A549 (cell line): ENCODE data around the gene HOXC12. TPM values are rescaled to one million over a fixed set of nuclear protein-coding genes. Genes with fewer than 3 reads are reported as not detected.

Experiments
- ATAC-seq, 2 experiments: fragments of 200-7000 bp in 1 of 2; fragments of >200 bp in 1 of 2; cut with Nextera tagmentation in 1 of 2; cut with Tn5 transposase in 1 of 2; 3 replicates each; pipeline versions ENCODE4 v1.8.0 to v1.9.1; 2018 to 2020; ENCODE audit warnings: mild to moderate bottlenecking in 1 of 2, moderate library complexity in 1 of 2
- CTCF ChIA-PET: fragments of 300-600 bp; sonication (Branson Sonifier 250); formaldehyde crosslinking; extraction: SDS; loops from one replicate; lab custom pipeline; 2021; ENCODE audit warnings: antibody characterized with exemption, inconsistent platforms; lab: Yijun Ruan, JAX
- POLR2A ChIA-PET: fragments of 350-600 bp; formaldehyde crosslinking; extraction: SDS; loops from one replicate; lab custom pipeline; 2021; ENCODE audit warnings: antibody characterized with exemption, inconsistent platforms; lab: Yijun Ruan, JAX
- DNase-seq, 2 experiments: peaks; one replicate each; pipeline versions ENCODE4 v3.0.0 to v3.0.0-alpha.2; 2011 to 2016; ENCODE audit warnings: low read depth in 1 of 2, low spot score in 1 of 2
- FAIRE-seq: peaks from 2 replicates; lab custom pipeline; 2011; peaks lifted over from hg19 to GRCh38; lab: Jason Lieb, UNC
- H3K27ac ChIP-seq, 2 experiments: fragments of >200 bp; sonication (Bioruptor Twin); formaldehyde crosslinking; 3 replicates each; pipeline ENCODE4 v1.5.1; 2016 to 2017
- H3K4me1 ChIP-seq: fragments of >200 bp; sonication (Bioruptor Twin); formaldehyde crosslinking; 3 replicates; pipeline ENCODE4 v1.6.1; 2016
- H3K4me2 ChIP-seq: fragments of >200 bp; sonication (Bioruptor Twin); formaldehyde crosslinking; 3 replicates; pipeline ENCODE4 v1.6.1; 2016
- H3K4me3 ChIP-seq: fragments of >200 bp; sonication (Bioruptor Twin); formaldehyde crosslinking; 3 replicates; pipeline ENCODE4 v1.5.1; 2016
- H3K9me3 ChIP-seq: fragments of >200 bp; sonication (Bioruptor Twin); formaldehyde crosslinking; 3 replicates; pipeline ENCODE4 v1.6.1; 2016
- CBX2 ChIP-seq: fragments of 200-600 bp; sonication (generic); IDR thresholded peaks from 2 replicates; pipeline ENCODE4 v1.6.1; 2016; ENCODE audit warnings: low read depth, mild to moderate bottlenecking, borderline replicate concordance
- CBX8 ChIP-seq: fragments of 200-600 bp; sonication (generic); IDR thresholded peaks from 2 replicates; pipeline ENCODE4 v1.6.1; 2016
- EHMT2 ChIP-seq: fragments of 200-600 bp; sonication (generic); IDR thresholded peaks from 2 replicates; pipeline ENCODE4 v1.6.1; 2016; ENCODE audit warnings: antibody characterized with exemption, low read depth, mild to moderate bottlenecking, moderate library complexity
- EP300 ChIP-seq, 2 experiments: fragments of >200 bp; sonication (Bioruptor Twin); formaldehyde crosslinking; IDR thresholded peaks; 2 replicates in 1 of 2; 3 replicates in 1 of 2; pipeline ENCODE4 v1.6.1; 2016 to 2017
- ESRRA ChIP-seq: fragments of 150-350 bp; IDR thresholded peaks from 2 replicates; pipeline ENCODE4 v1.6.1; 2014; ENCODE audit warnings: mild to moderate bottlenecking, low read length, borderline replicate concordance
- FOSB ChIP-seq: fragments of 250-450 bp; sonication (Bioruptor Pico); IDR thresholded peaks from 2 replicates; pipeline ENCODE4 v1.5.0; 2020; ENCODE audit warnings: mild to moderate bottlenecking, moderate library complexity
- HOXB13 ChIP-seq: fragments of 250-450 bp; sonication (Bioruptor Pico); IDR thresholded peaks from 2 replicates; pipeline ENCODE4 v1.5.0; 2020; ENCODE audit warnings: low read depth, mild to moderate bottlenecking, moderate library complexity
- JUN ChIP-seq, 2 experiments: fragments of >200 bp; sonication (Bioruptor Twin); formaldehyde crosslinking; IDR thresholded peaks; 2 replicates in 1 of 2; 3 replicates in 1 of 2; pipeline ENCODE4 v1.6.1; 2016 to 2017
- RARB ChIP-seq: fragments of 250-450 bp; sonication (Bioruptor Pico); IDR thresholded peaks from 2 replicates; pipeline ENCODE4 v1.8.0; 2021; ENCODE audit warnings: mild to moderate bottlenecking, moderate library complexity
- RFX5 ChIP-seq: fragments of 450-650 bp; IDR thresholded peaks from 2 replicates; pipeline ENCODE4 v1.7.1; 2014; ENCODE audit warnings: antibody characterized with exemption, mild to moderate bottlenecking, moderate library complexity
- RNF2 ChIP-seq: fragments of 200-600 bp; sonication (generic); IDR thresholded peaks from 2 replicates; pipeline ENCODE4 v1.6.1; 2016; ENCODE audit warnings: low read depth, mild to moderate bottlenecking, antibody characterized with exemption, moderate library complexity, borderline replicate concordance
- TFCP2L1 ChIP-seq: fragments of 250-450 bp; sonication (Bioruptor Pico); IDR thresholded peaks from 2 replicates; pipeline ENCODE4 v1.5.0; 2021; ENCODE audit warnings: mild to moderate bottlenecking
- TP53 ChIP-seq: fragments of 250-450 bp; sonication (Bioruptor Pico); IDR thresholded peaks from 2 replicates; pipeline ENCODE4 v1.5.0; 2021; ENCODE audit warnings: mild to moderate bottlenecking, moderate library complexity
- ZSCAN20 ChIP-seq: fragments of 250-450 bp; sonication (Bioruptor Pico); IDR thresholded peaks from 2 replicates; pipeline ENCODE4 v1.8.0; 2022; ENCODE audit warnings: mild to moderate bottlenecking, moderate library complexity
- WGBS: methylation state at CpG from one replicate; pipeline ENCODE4 v1.1.6; 2017; ENCODE audit errors: missing lambda C conversion rate; 5-methylcytosine and 5-hydroxymethylcytosine counted together
- polyA plus RNA-seq, 4 experiments: library from polyadenylated mRNA; depleted of rRNA in 3 of 4; stranded (reverse); fragments of >200 nt; fragmentation: RNase III in 1 of 4; extraction: RNeasy Plus Mini Kit Qiagen cat#74134 plus additional on column Dnase treatment in 1 of 4; gene quantifications; 2 replicates in 3 of 4; 3 replicates in 1 of 4; pipeline ENCODE4 v1.2.3, GENCODE V29; 2011 to 2017
- TF ChIP-seq, protein P1 (sequence below): IDR thresholded peaks from 2 replicates; pipeline ENCODE4 v1.6.1; 2012
- TF ChIP-seq, protein P2 (sequence below): fragments of 250-450 bp; sonication (Bioruptor Pico); IDR thresholded peaks from 2 replicates; pipeline ENCODE4 v1.5.0; 2021; ENCODE audit warnings: mild to moderate bottlenecking, moderate library complexity, borderline replicate concordance
- TF ChIP-seq, protein P3 (sequence below): fragments of >200 bp; sonication (Bioruptor Twin); formaldehyde crosslinking; IDR thresholded peaks from 3 replicates; pipeline ENCODE4 v1.6.1; 2016
- TF ChIP-seq, protein P4 (sequence below): fragments of 150-350 bp; IDR thresholded peaks from 2 replicates; pipeline ENCODE4 v1.6.1; 2014; ENCODE audit warnings: low read depth, mild to moderate bottlenecking, low read length
- TF ChIP-seq, protein P5 (sequence below): fragments of 200-600 bp; sonication (generic); IDR thresholded peaks from 2 replicates; pipeline ENCODE4 v1.6.1; 2016; ENCODE audit warnings: antibody characterized with exemption, mild to moderate bottlenecking, moderate library complexity
- TF ChIP-seq, protein P6 (sequence below): IDR thresholded peaks from 2 replicates; pipeline ENCODE4 v1.6.1; 2012

The HOXC12 gene
- polyA plus RNA-seq, 2 of the 4 experiments (the other 2 are of a cell fraction) = not detected

DNA sequence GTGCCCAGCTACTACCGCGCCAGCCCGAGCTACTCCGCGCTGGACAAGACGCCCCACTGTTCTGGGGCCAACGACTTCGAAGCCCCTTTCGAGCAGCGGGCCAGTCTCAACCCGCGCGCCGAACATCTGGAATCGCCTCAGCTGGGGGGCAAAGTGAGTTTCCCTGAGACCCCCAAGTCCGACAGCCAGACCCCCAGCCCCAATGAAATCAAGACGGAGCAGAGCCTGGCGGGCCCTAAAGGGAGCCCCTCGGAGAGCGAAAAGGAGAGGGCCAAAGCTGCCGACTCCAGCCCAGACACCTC lies 30.9 kb downstream of the HOXC12 start:
- ChIA-PET POLR2A (interaction anchor here (0.6 kb wide), 1 partner anchor 269 kb away, joined by 3 read pairs; no protein-coding TSS in a partner anchor), CTCF (interaction anchor here (0.8 to 5.8 kb wide), 28 partner anchors 8 to 375 kb away, joined by 3 to 171 read pairs (median 8); partner anchors contain the start of genes HOTAIR, HOXC4, HOXC5 and HOXC8)
- TF ChIP-seq, protein P1, sequence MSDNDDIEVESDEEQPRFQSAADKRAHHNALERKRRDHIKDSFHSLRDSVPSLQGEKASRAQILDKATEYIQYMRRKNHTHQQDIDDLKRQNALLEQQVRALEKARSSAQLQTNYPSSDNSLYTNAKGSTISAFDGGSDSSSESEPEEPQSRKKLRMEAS = no peak
- TF ChIP-seq RNF2 (no peak), EP300 (IDR thresholded peaks at IDR 0.05) (no peak), RFX5 (no peak), EHMT2 (no peak), CBX8 (no peak), ESRRA (no peak), HOXB13 (CRISPR knock-in tag) (no peak), FOSB (no peak), TFCP2L1 (no peak), JUN (IDR thresholded peaks at IDR 0.05) (no peak), ZSCAN20 (CRISPR knock-in tag) (no peak), TP53 (CRISPR knock-in tag) (no peak), CBX2 (no peak), RARB (CRISPR knock-in tag) (no peak)
- TF ChIP-seq, protein P2, sequence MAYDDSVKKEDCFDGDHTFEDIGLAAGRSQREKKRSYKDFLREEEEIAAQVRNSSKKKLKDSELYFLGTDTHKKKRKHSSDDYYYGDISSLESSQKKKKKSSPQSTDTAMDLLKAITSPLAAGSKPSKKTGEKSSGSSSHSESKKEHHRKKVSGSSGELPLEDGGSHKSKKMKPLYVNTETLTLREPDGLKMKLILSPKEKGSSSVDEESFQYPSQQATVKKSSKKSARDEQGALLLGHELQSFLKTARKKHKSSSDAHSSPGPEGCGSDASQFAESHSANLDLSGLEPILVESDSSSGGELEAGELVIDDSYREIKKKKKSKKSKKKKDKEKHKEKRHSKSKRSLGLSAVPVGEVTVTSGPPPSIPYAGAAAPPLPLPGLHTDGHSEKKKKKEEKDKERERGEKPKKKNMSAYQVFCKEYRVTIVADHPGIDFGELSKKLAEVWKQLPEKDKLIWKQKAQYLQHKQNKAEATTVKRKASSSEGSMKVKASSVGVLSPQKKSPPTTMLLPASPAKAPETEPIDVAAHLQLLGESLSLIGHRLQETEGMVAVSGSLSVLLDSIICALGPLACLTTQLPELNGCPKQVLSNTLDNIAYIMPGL = no peak
- TF ChIP-seq, protein P3, sequence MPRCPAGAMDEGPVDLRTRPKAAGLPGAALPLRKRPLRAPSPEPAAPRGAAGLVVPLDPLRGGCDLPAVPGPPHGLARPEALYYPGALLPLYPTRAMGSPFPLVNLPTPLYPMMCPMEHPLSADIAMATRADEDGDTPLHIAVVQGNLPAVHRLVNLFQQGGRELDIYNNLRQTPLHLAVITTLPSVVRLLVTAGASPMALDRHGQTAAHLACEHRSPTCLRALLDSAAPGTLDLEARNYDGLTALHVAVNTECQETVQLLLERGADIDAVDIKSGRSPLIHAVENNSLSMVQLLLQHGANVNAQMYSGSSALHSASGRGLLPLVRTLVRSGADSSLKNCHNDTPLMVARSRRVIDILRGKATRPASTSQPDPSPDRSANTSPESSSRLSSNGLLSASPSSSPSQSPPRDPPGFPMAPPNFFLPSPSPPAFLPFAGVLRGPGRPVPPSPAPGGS = no peak
- TF ChIP-seq, protein P4, sequence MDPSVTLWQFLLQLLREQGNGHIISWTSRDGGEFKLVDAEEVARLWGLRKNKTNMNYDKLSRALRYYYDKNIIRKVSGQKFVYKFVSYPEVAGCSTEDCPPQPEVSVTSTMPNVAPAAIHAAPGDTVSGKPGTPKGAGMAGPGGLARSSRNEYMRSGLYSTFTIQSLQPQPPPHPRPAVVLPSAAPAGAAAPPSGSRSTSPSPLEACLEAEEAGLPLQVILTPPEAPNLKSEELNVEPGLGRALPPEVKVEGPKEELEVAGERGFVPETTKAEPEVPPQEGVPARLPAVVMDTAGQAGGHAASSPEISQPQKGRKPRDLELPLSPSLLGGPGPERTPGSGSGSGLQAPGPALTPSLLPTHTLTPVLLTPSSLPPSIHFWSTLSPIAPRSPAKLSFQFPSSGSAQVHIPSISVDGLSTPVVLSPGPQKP = no peak
- TF ChIP-seq, protein P5, sequence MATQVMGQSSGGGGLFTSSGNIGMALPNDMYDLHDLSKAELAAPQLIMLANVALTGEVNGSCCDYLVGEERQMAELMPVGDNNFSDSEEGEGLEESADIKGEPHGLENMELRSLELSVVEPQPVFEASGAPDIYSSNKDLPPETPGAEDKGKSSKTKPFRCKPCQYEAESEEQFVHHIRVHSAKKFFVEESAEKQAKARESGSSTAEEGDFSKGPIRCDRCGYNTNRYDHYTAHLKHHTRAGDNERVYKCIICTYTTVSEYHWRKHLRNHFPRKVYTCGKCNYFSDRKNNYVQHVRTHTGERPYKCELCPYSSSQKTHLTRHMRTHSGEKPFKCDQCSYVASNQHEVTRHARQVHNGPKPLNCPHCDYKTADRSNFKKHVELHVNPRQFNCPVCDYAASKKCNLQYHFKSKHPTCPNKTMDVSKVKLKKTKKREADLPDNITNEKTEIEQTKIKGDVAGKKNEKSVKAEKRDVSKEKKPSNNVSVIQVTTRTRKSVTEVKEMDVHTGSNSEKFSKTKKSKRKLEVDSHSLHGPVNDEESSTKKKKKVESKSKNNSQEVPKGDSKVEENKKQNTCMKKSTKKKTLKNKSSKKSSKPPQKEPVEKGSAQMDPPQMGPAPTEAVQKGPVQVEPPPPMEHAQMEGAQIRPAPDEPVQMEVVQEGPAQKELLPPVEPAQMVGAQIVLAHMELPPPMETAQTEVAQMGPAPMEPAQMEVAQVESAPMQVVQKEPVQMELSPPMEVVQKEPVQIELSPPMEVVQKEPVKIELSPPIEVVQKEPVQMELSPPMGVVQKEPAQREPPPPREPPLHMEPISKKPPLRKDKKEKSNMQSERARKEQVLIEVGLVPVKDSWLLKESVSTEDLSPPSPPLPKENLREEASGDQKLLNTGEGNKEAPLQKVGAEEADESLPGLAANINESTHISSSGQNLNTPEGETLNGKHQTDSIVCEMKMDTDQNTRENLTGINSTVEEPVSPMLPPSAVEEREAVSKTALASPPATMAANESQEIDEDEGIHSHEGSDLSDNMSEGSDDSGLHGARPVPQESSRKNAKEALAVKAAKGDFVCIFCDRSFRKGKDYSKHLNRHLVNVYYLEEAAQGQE = no peak
- TF ChIP-seq, protein P6, sequence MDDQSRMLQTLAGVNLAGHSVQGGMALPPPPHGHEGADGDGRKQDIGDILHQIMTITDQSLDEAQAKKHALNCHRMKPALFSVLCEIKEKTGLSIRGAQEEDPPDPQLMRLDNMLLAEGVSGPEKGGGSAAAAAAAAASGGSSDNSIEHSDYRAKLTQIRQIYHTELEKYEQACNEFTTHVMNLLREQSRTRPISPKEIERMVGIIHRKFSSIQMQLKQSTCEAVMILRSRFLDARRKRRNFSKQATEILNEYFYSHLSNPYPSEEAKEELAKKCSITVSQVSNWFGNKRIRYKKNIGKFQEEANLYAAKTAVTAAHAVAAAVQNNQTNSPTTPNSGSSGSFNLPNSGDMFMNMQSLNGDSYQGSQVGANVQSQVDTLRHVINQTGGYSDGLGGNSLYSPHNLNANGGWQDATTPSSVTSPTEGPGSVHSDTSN = no peak
- ATAC-seq = no peak
- Histone ChIP-seq H3K9me3 (no peaks in the 10 kb centered on the region), H3K4me1 (peaks cover 29% of the 10 kb centered on the region), H3K4me2 (peak overlapping the region; percentile 98), H3K4me3 (peak overlapping the region; percentile 60; the same call in 2 of the 3 replicates), H3K27ac (peak overlapping the region; percentile 88 to 89; a peak in 5 of 6 replicates)
- DNase-seq = no peak
- 84% methylated on average over 18 of the region's 21 CpGs for WGBS
- FAIRE-seq = no peak
